Neural progenitor cell (in vitro differentiated cells): Measurements from ENCODE around the gene DOK4.

Experiments
- EZH2 ChIP-seq: fragments of 200-600 bp; sonication (generic); IDR thresholded peaks from 2 replicates; pipeline ENCODE4 v1.6.1; 2017; ENCODE audit warnings: antibody characterized with exemption, mild to moderate bottlenecking, moderate library complexity
- EZH2phosphoT487 ChIP-seq: fragments of 200-600 bp; sonication (generic); IDR thresholded peaks from 2 replicates; pipeline ENCODE4 v1.6.1; 2017; ENCODE audit warnings: antibody characterized with exemption
- TF ChIP-seq, protein P1 (sequence below): fragments of 200-600 bp; sonication (generic); IDR thresholded peaks from 2 replicates; pipeline ENCODE4 v1.5.1; 2017; ENCODE audit warnings: antibody characterized with exemption, mild to moderate bottlenecking

DNA sequence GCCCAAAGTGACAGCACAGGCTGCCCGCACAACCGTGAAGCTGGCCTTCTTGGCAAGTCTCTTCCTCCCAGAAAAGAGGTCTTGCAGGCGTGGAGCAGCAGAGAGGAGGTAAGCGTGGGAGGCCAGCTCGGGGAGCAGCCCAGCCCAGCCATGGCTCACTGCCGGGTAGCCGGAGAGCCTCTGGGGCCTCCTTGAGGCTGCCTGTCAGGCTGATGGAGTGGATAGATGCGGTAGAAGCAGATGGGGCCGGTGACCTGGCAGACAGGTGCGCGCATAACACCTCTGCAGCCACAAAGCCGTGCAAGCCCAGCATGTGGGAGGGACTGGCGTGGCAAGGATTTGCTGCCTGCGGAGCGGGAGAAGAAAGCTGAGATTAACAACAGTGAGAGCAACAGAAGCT lies 17.1 kb upstream of the DOK4 start:
- TF ChIP-seq, protein P1, sequence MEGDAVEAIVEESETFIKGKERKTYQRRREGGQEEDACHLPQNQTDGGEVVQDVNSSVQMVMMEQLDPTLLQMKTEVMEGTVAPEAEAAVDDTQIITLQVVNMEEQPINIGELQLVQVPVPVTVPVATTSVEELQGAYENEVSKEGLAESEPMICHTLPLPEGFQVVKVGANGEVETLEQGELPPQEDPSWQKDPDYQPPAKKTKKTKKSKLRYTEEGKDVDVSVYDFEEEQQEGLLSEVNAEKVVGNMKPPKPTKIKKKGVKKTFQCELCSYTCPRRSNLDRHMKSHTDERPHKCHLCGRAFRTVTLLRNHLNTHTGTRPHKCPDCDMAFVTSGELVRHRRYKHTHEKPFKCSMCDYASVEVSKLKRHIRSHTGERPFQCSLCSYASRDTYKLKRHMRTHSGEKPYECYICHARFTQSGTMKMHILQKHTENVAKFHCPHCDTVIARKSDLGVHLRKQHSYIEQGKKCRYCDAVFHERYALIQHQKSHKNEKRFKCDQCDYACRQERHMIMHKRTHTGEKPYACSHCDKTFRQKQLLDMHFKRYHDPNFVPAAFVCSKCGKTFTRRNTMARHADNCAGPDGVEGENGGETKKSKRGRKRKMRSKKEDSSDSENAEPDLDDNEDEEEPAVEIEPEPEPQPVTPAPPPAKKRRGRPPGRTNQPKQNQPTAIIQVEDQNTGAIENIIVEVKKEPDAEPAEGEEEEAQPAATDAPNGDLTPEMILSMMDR, result no peak
- TF ChIP-seq EZH2 (no peak), EZH2phosphoT487 (no peak)
